Measurements from ENCODE around the gene TCF19.

GRCh38 chr6:31186052-31186734 lies 27.8 kb downstream of the TCF19 start:
- TF ChIP-seq NR2C2 (IDR thresholded peaks at IDR 0.05; ENCODE audit: borderline replicate concordance, control insufficient read depth, insufficient read length, low read depth) (no peak), POLR2A (IDR thresholded peaks at IDR 0.05; ENCODE audit: low read depth, low read length) (0 out of 2 replicates have a peak, but pooled peaks have one; percentile 37)

Measured in GM12878 (cell line).